GM19455 (cell line): ENCODE data around the gene CHAT.

Experiments used
- ATAC-seq: cut with Tn5 transposase; IDR thresholded peaks from one replicate; pipeline ENCODE4 v1.9.1; 2021; ENCODE audit not compliant: unreplicated experiment

The CHAT gene

GRCh38 chr10:49651039-49651835 lies 37.4 kb downstream of the CHAT start:
- no peak for ATAC-seq

- ATAC-seq: no peak
Observed at GRCh38 chr10:49651917-49652316, 38.1 kb downstream of the CHAT start.

GRCh38 chr10:49652421-49653272 lies 38.8 kb downstream of the CHAT start:
- no peak for ATAC-seq

GRCh38 chr10:49653273-49653929 lies 39.6 kb downstream of the CHAT start:
- no peak for ATAC-seq

GRCh38 chr10:49654036-49654693 lies 40.3 kb downstream of the CHAT start:
- no peak for ATAC-seq

GRCh38 chr10:49655099-49655498 lies 41.3 kb downstream of the CHAT start:
- no peak for ATAC-seq

- no peak for ATAC-seq
Observed at GRCh38 chr10:49656845-49657493, 43.1 kb downstream of the CHAT start.

GRCh38 chr10:49657606-49658005 lies 43.8 kb downstream of the CHAT start:
- no peak for ATAC-seq

GRCh38 chr10:49661140-49661856 lies 47.5 kb downstream of the CHAT start:
- no peak for ATAC-seq

GRCh38 chr10:49662169-49662830 lies 48.5 kb downstream of the CHAT start:
- no peak for ATAC-seq

- no peak for ATAC-seq
Observed at GRCh38 chr10:49663596-49663995, 49.8 kb downstream of the CHAT start.

- ATAC-seq: no peak
Observed at GRCh38 chr10:49664006-49664841, 50.4 kb downstream of the CHAT start.

GRCh38 chr10:49664842-49665355 lies 51.1 kb downstream of the CHAT start:
- no peak for ATAC-seq

- no peak for ATAC-seq
Observed at GRCh38 chr10:49666054-49666615, 52.3 kb downstream of the CHAT start.

GRCh38 chr10:49666685-49667084 lies 52.8 kb downstream of the CHAT start:
- no peak for ATAC-seq

- ATAC-seq: no peak
Observed at GRCh38 chr10:49667991-49668390, 54.2 kb downstream of the CHAT start.

- no peak for ATAC-seq
Observed at GRCh38 chr10:49668684-49669083, 54.8 kb downstream of the CHAT start.
